Neural crest cell (in vitro differentiated cells): ENCODE measurements around the gene AEBP1. TPM values are rescaled to one million over a fixed set of nuclear protein-coding genes. Genes with fewer than 3 reads are reported as not detected.
A peak's percentile ranks its signal among the peaks of the same experiment; 100 is the strongest.

Experiments used
- DNase-seq: peaks from one replicate; pipeline ENCODE4 v3.0.0; 2021; ENCODE audit warnings: low read depth, mixed read lengths, low spot score
- H3K27ac Mint-ChIP-seq: one replicate; pipeline ENCODE4 v1.8.0; 2021; ENCODE audit warnings: mild to moderate bottlenecking, mixed read lengths; ENCODE audit not compliant: unreplicated experiment
- H3K27me3 Mint-ChIP-seq: 2 replicates; pipeline ENCODE4 v1.8.0; 2021; ENCODE audit warnings: low read depth, mild to moderate bottlenecking, mixed read lengths
- H3K36me3 Mint-ChIP-seq: 2 replicates; pipeline ENCODE4 v1.8.0; 2021; ENCODE audit warnings: low read depth, mild to moderate bottlenecking, mixed read lengths
- H3K4me1 Mint-ChIP-seq: 2 replicates; pipeline ENCODE4 v1.8.0; 2021; ENCODE audit warnings: mixed read lengths
- H3K4me3 Mint-ChIP-seq: one replicate; pipeline ENCODE4 v1.8.0; 2021; ENCODE audit warnings: mild to moderate bottlenecking, mixed read lengths
- H3K9me3 Mint-ChIP-seq: 2 replicates; pipeline ENCODE4 v1.8.0; 2021; ENCODE audit warnings: mixed read lengths
- CTCF ChIP-seq: fragments of 200-600 bp; sonication (generic); conservative IDR thresholded peaks from 2 replicates; pipeline ENCODE4 v1.5.0; 2021; ENCODE audit warnings: antibody characterized with exemption, mild to moderate bottlenecking
- total RNA-seq: library from RNA; stranded (reverse); gene quantifications from 2 replicates; pipeline ENCODE4 v1.2.1, GENCODE V29; 2021

Gene AEBP1
- total RNA-seq, 1 donor from 2014 or later, result 72.6 TPM

- no peaks in the 10 kb centered on the region for H3K9me3 Mint-ChIP-seq
- no peak overlapping the region for H3K27ac Mint-ChIP-seq
- DNase-seq, result no peak
- no peak overlapping the region for H3K4me3 Mint-ChIP-seq
- peaks cover 15% of the 10 kb centered on the region for H3K4me1 Mint-ChIP-seq
- no peaks in the 10 kb centered on the region for H3K36me3 Mint-ChIP-seq
- peaks cover 8% of the 10 kb centered on the region for H3K27me3 Mint-ChIP-seq
- no peak for TF ChIP-seq CTCF
Measured at GRCh38 chr7:44084701-44085100, 19.4 kb upstream of the AEBP1 start.

GRCh38 chr7:44085546-44085945 is 18.6 kb upstream of the AEBP1 start:
- Mint-ChIP-seq H3K9me3 (no peaks in the 10 kb centered on the region), H3K36me3 (no peaks in the 10 kb centered on the region), H3K4me1 (peaks cover 15% of the 10 kb centered on the region), H3K4me3 (no peak overlapping the region), H3K27ac (no peak overlapping the region), H3K27me3 (peaks cover 8% of the 10 kb centered on the region)
- TF ChIP-seq CTCF, result peak; percentile 15
- DNase-seq, result no peak

GRCh38 chr7:44086627-44087026 is 17.5 kb upstream of the AEBP1 start:
- Mint-ChIP-seq H3K27me3 (peaks cover 8% of the 10 kb centered on the region), H3K4me1 (peaks cover 7% of the 10 kb centered on the region), H3K9me3 (no peaks in the 10 kb centered on the region), H3K4me3 (no peak overlapping the region), H3K27ac (no peak overlapping the region), H3K36me3 (no peaks in the 10 kb centered on the region)
- no peak for DNase-seq
- no peak for TF ChIP-seq CTCF

GRCh38 chr7:44087911-44088838 is 16.0 kb upstream of the AEBP1 start:
- Mint-ChIP-seq H3K4me1 (peaks cover 3% of the 10 kb centered on the region), H3K9me3 (no peaks in the 10 kb centered on the region), H3K27me3 (peaks cover 8% of the 10 kb centered on the region), H3K36me3 (no peaks in the 10 kb centered on the region), H3K27ac (no peak overlapping the region), H3K4me3 (no peak overlapping the region)
- no peak for DNase-seq
- TF ChIP-seq CTCF, result no peak

GRCh38 chr7:44093102-44093641 is 11.0 kb upstream of the AEBP1 start:
- H3K9me3 Mint-ChIP-seq, result no peaks in the 10 kb centered on the region
- DNase-seq, result no peak
- H3K36me3 Mint-ChIP-seq, result no peaks in the 10 kb centered on the region
- H3K27ac Mint-ChIP-seq, result no peak overlapping the region
- TF ChIP-seq CTCF, result no peak
- no peaks in the 10 kb centered on the region for H3K27me3 Mint-ChIP-seq
- peaks cover 7% of the 10 kb centered on the region for H3K4me1 Mint-ChIP-seq
- H3K4me3 Mint-ChIP-seq, result no peak overlapping the region
